ENCODE results near the gene KCND3. TPM values are rescaled to one million over a fixed set of nuclear protein-coding genes. Genes with fewer than 3 reads are reported as not detected.
"Not testable (repeated sequence)": the region's sequence is repeated elsewhere in the genome, so short reads cannot be mapped to it uniquely, and the experiment has no call there.

Gene KCND3
- total RNA-seq, 4 donors from 2014 or later: 1.8 to 5.3 (median 4.2) TPM

- no peaks in the 10 kb centered on the region for H3K4me1 ChIP-seq
- intact Hi-C loops (cut with DNase I): no loop called here
- no peaks in the 10 kb centered on the region for H3K36me3 ChIP-seq
Measured at GRCh38 chr1:111746614-111746999, 242.9 kb downstream of the KCND3 start.

GRCh38 chr1:111745675-111746613 is 243.5 kb downstream of the KCND3 start:
- no peak for DNase-seq
- Histone ChIP-seq H3K4me1 (no peaks in the 10 kb centered on the region), H3K27ac (no peak overlapping the region), H3K27me3 (no peaks in the 10 kb centered on the region), H3K4me3 (replicated peaks in 1 of 3) (no peak overlapping the region), H3K9me3 (no peaks in the 10 kb centered on the region), H3K36me3 (no peaks in the 10 kb centered on the region)
- 89 to 90% methylated on average over 9 of the region's 9 CpGs for WGBS, 2 donors
- TF ChIP-seq POLR2A (IDR thresholded peaks at IDR 0.05) (no peak), CTCF (IDR thresholded peaks at IDR 0.05) (no peak)
- intact Hi-C loops (cut with DNase I): no loop called here

More at GRCh38 chr1:111746614-111746999, 242.9 kb downstream of the KCND3 start:
- Histone ChIP-seq H3K27me3 (no peaks in the 10 kb centered on the region), H3K9me3 (no peaks in the 10 kb centered on the region), H3K4me3 (replicated peaks in 1 of 3) (no peak overlapping the region), H3K27ac (no peak overlapping the region)
- DNase-seq: no peak
- 88 to 90% methylated on average over 2 of the region's 2 CpGs for WGBS, 2 donors
- TF ChIP-seq CTCF (IDR thresholded peaks at IDR 0.05) (no peak), POLR2A (IDR thresholded peaks at IDR 0.05) (no peak)

GRCh38 chr1:111743679-111744101 is 245.8 kb downstream of the KCND3 start:
- intact Hi-C loops (cut with DNase I): no loop called here
- no peaks in the 10 kb centered on the region for H3K36me3 ChIP-seq
- no peaks in the 10 kb centered on the region for H3K9me3 ChIP-seq
- no peak overlapping the region for H3K4me3 ChIP-seq (replicated peaks in 1 of 3)
- WGBS, 2 donors: 71 to 74% methylated on average over 3 of the region's 3 CpGs
- no peak for DNase-seq
- H3K27me3 ChIP-seq: no peaks in the 10 kb centered on the region
- H3K27ac ChIP-seq: no peak overlapping the region
- TF ChIP-seq CTCF (IDR thresholded peaks at IDR 0.05) (no peak), POLR2A (IDR thresholded peaks at IDR 0.05) (no peak)
- peaks cover 3 to 9% of the 10 kb centered on the region in 2 donors for H3K4me1 ChIP-seq

- H3K27me3 ChIP-seq: no peaks in the 10 kb centered on the region
- no peaks in the 10 kb centered on the region for H3K36me3 ChIP-seq
- 77 to 87% methylated on average over 5 of the region's 5 CpGs for WGBS, 2 donors
- TF ChIP-seq POLR2A (IDR thresholded peaks at IDR 0.05) (no peak), CTCF (IDR thresholded peaks at IDR 0.05) (no peak)
- H3K9me3 ChIP-seq: no peaks in the 10 kb centered on the region
- H3K27ac ChIP-seq: no peak overlapping the region
- DNase-seq: no peak
- intact Hi-C loops (cut with DNase I): no loop called here
- peaks cover 7 to 9% of the 10 kb centered on the region in 2 donors for H3K4me1 ChIP-seq
- no peak overlapping the region for H3K4me3 ChIP-seq (replicated peaks in 1 of 3)
Measured at GRCh38 chr1:111742938-111743549, 246.4 kb downstream of the KCND3 start.

- H3K9me3 ChIP-seq; H3K4me3 ChIP-seq (replicated peaks in 1 of 3); H3K27ac ChIP-seq; H3K36me3 ChIP-seq; H3K27me3 ChIP-seq; intact Hi-C loops (cut with DNase I); DNase-seq: not testable (repeated sequence)
- H3K4me1 ChIP-seq: peaks cover 9 to 13% of the 10 kb centered on the region in 2 donors
- 95 to 96% methylated on average over 14 of the region's 14 CpGs for WGBS, 2 donors
Measured at GRCh38 chr1:111742292-111742691, 247.2 kb downstream of the KCND3 start.

All from thyroid gland (tissue), 4 donors.